NCI-H2081 (cell line): ENCODE measurements around the gene FHL2.
A peak's percentile ranks its signal among the peaks of the same experiment; 100 is the strongest.
"Not testable (repeated sequence)": the region's sequence is repeated elsewhere in the genome, so short reads cannot be mapped to it uniquely, and the experiment has no call there.

Experiments
- DNase-seq, 2 experiments: peaks; one replicate each; lab custom pipeline; 2025; lab: John Stamatoyannopoulos, UW

FHL2 gene

GRCh38 chr2:105337122-105338019 is 61.5 kb downstream of the FHL2 start, which contains the start of gene C2orf49:
C2orf49 (plus strand) TSS chr2:105337540; CDS start chr2:105337588, 48 bp downstream.
- peak; percentile 86 to 90 for DNase-seq

- DNase-seq: no peak
These were observed 62.1 kb downstream of the FHL2 start for GRCh38 chr2:105336786-105337121.

GRCh38 chr2:105335469-105335868 is 63.4 kb downstream of the FHL2 start:
- DNase-seq: no peak

GRCh38 chr2:105334211-105334610 is 64.6 kb downstream of the FHL2 start:
- no peak for DNase-seq

GRCh38 chr2:105330681-105331375 is 68.0 kb downstream of the FHL2 start:
- DNase-seq: no peak

- DNase-seq: peak; percentile 51 to 64
These were observed 69.0 kb downstream of the FHL2 start, which contains the start of gene TGFBRAP1 for GRCh38 chr2:105329561-105330495. TGFBRAP1 (minus strand) TSS chr2:105329735; CDS start chr2:105308301, 21,434 bp downstream.

GRCh38 chr2:105329197-105329554 is 69.7 kb downstream of the FHL2 start:
- peak in 1 of 2 experiments; percentile 44 for DNase-seq

GRCh38 chr2:105328281-105329196 is 70.3 kb downstream of the FHL2 start:
- peak in 1 of 2 experiments; percentile 48 for DNase-seq

- no peak for DNase-seq
These were observed 71.2 kb downstream of the FHL2 start for GRCh38 chr2:105327690-105328089.

GRCh38 chr2:105327271-105327670 is 71.6 kb downstream of the FHL2 start:
- DNase-seq: not testable (repeated sequence)

GRCh38 chr2:105325389-105325963 is 73.4 kb downstream of the FHL2 start:
- no peak for DNase-seq

- no peak for DNase-seq
These were observed 74.1 kb downstream of the FHL2 start for GRCh38 chr2:105324732-105325131.

GRCh38 chr2:105324101-105324500 is 74.8 kb downstream of the FHL2 start:
- no peak for DNase-seq

- DNase-seq: no peak
These were observed 75.7 kb downstream of the FHL2 start for GRCh38 chr2:105323111-105323510.

- DNase-seq: no peak
These were observed 76.8 kb downstream of the FHL2 start for GRCh38 chr2:105321875-105322646.

- DNase-seq: no peak
These were observed 78.1 kb downstream of the FHL2 start for GRCh38 chr2:105320651-105321215.

- DNase-seq: no peak
These were observed 80.9 kb downstream of the FHL2 start for GRCh38 chr2:105317937-105318336.

- DNase-seq: no peak
These were observed 83.5 kb downstream of the FHL2 start for GRCh38 chr2:105315314-105315713.

- no peak for DNase-seq
These were observed 85.0 kb downstream of the FHL2 start for GRCh38 chr2:105313877-105314276.
